Spleen (tissue), 11 donors: ENCODE measurements around the gene UFC1. TPM values are rescaled to one million over a fixed set of nuclear protein-coding genes. Genes with fewer than 3 reads are reported as not detected.

Experiments used
- DNase-seq: peaks from one replicate; pipeline ENCODE4 v3.0.0-alpha.2; 2020
- H3K27ac ChIP-seq, 8 donors: fragments of 200-600 bp; sonication (generic) in 7 of 8; 1 replicate in 4 of 8; 2 replicates in 4 of 8; pipeline versions ENCODE4 v1.5.0 to v1.8.0; 2016 to 2021; ENCODE audit warnings: inconsistent platforms in 4 of 8, mild to moderate bottlenecking in 4 of 8, moderate library complexity in 1 of 8
- H3K27me3 ChIP-seq, 7 donors: fragments of 200-600 bp; sonication (generic) in 6 of 7; replicated peaks in 1 of 7; 1 replicate in 4 of 7; 2 replicates in 3 of 7; pipeline versions ENCODE4 v1.5.0 to v1.8.0; 2016 to 2021; ENCODE audit warnings: inconsistent platforms in 3 of 7, mild to moderate bottlenecking in 1 of 7
- H3K36me3 ChIP-seq, 6 donors: fragments of 200-600 bp; sonication (generic) in 5 of 6; 1 replicate in 4 of 6; 2 replicates in 2 of 6; pipeline versions ENCODE4 v1.5.0 to v1.8.0; 2016 to 2021; ENCODE audit warnings: inconsistent platforms in 2 of 6
- H3K4me1 ChIP-seq, 6 donors: fragments of 200-600 bp; sonication (generic) in 5 of 6; 1 replicate in 3 of 6; 2 replicates in 3 of 6; pipeline versions ENCODE4 v1.5.0 to v1.8.0; 2016 to 2021; ENCODE audit warnings: inconsistent platforms in 3 of 6
- H3K4me3 ChIP-seq, 8 donors: fragments of 200-600 bp; sonication (generic) in 7 of 8; 1 replicate in 4 of 8; 2 replicates in 4 of 8; pipeline versions ENCODE4 v1.5.0 to v1.8.0; 2016 to 2021; ENCODE audit warnings: inconsistent platforms in 4 of 8, mild to moderate bottlenecking in 4 of 8, moderate library complexity in 2 of 8
- H3K9me3 ChIP-seq, 8 donors: fragments of 200-600 bp; sonication (generic) in 7 of 8; 1 replicate in 4 of 8; 2 replicates in 4 of 8; pipeline versions ENCODE4 v1.5.0 to v1.8.0; 2016 to 2021; ENCODE audit warnings: inconsistent platforms in 4 of 8
- CTCF ChIP-seq, 11 experiments: fragments of 200-600 bp in 7 of 11; fragments of 450-650 bp in 4 of 11; sonication (generic) in 4 of 11; IDR thresholded peaks in 8 of 11; conservative IDR thresholded peaks in 3 of 11; 1 replicate in 7 of 11; 2 replicates in 4 of 11; pipeline versions ENCODE4 v1.4.0 to v1.8.0; 2016 to 2021; ENCODE audit warnings: antibody characterized with exemption in 11 of 11, inconsistent platforms in 4 of 11, mild to moderate bottlenecking in 1 of 11
- POLR2A ChIP-seq, 3 donors: fragments of 450-650 bp; IDR thresholded peaks; one replicate each; pipeline ENCODE4 v1.5.1; 2017; ENCODE audit warnings: antibody characterized with exemption in 3 of 3, mild to moderate bottlenecking in 1 of 3
- POLR2AphosphoS5 ChIP-seq, 3 donors: sonication (generic); formaldehyde crosslinking; IDR thresholded peaks; one replicate each; pipeline ENCODE4 v1.5.1; 2017; ENCODE audit warnings: antibody characterized with exemption in 3 of 3
- WGBS, 5 donors: extraction: QIAGEN DNeasy Blood & Tissue Kit in 3 of 5; methylation state at CpG; one replicate each; pipeline versions ENCODE4 v1.1.5 to v1.1.7; 2013 to 2018; 5-methylcytosine and 5-hydroxymethylcytosine counted together
- intact Hi-C: fragments of 100-400 bp; cut with DNase I; formaldehyde crosslinking; loops from one replicate; pipeline ENCODE4 v1.15.0; 2023; ENCODE audit warnings: low total_unique reads
- polyA plus RNA-seq, 3 donors: library from polyadenylated mRNA; stranded (reverse); fragments of 200-250 nt; gene quantifications; one replicate each; pipeline ENCODE4 v1.2.1, GENCODE V29; 2013
- total RNA-seq, 7 donors: library from RNA; depleted of rRNA in 3 of 7; stranded (reverse); fragments of >200 nt in 3 of 7; fragmentation: NEBNext Ultra II Directional in 4 of 7; extraction: Animal tissue kit (Norgen Biotek cat#: 25700) in 4 of 7; gene quantifications; one replicate each; pipeline versions ENCODE4 v1.1.0 to v1.2.1, GENCODE V29; 2016 to 2021
- donor health status: healthy with polysubstance abuse.
- donor health status: DM: no; HTN: no; CAD: no; lungs with moderate emphysema.
- donor health status: DM: no; HTN: no; CAD: no.
- donor health status: Bipolar disorder and iron deficiency.
- donor health status: healthy.
- donor health status: DM: no; HTN: no; CAD: no.
- donor health status: DM: yes; HTN: yes; CAD: no.

The UFC1 gene
- total and polyA plus RNA-seq, 10 donors = 62.8 to 130 (median 74.7) TPM

- no peaks in the 10 kb centered on the region for H3K9me3 ChIP-seq
- H3K27me3 ChIP-seq = no peaks in the 10 kb centered on the region
- H3K4me1 ChIP-seq = peaks cover 28 to 69% (median 52%) of the 10 kb centered on the region in 6 donors
- 1 to 6% (median 3%) methylated on average over 40 to 60 of the region's 60 CpGs for WGBS, 5 donors
- H3K36me3 ChIP-seq = peaks cover 0 to 60% (median 27%) of the 10 kb centered on the region in 6 donors
- peak; percentile 89 to 94 (median 90) for TF ChIP-seq POLR2AphosphoS5 (IDR thresholded peaks at IDR 0.05)
- peak in 2 of 3 donors; percentile 26 to 27 for TF ChIP-seq POLR2A (IDR thresholded peaks at IDR 0.05)
- peak in 3 of 11 experiments; percentile 23 to 34 (median 31) for TF ChIP-seq CTCF (IDR thresholded peaks at IDR 0.05 in 8 of 11, conservative IDR thresholded peaks at IDR 0.05 in 3 of 11)
- intact Hi-C loops = no loop called here
- H3K27ac ChIP-seq = peak within 1 kb of the TSS; percentile 69 to 92 (median 88)
- DNase-seq = peak; percentile 98
- H3K4me3 ChIP-seq = peak within 1 kb of the TSS; percentile 64 to 99 (median 94)
These were observed 5.5 kb downstream of the UFC1 start, which contains the start of gene USP21 for GRCh38 chr1:161159087-161159912. USP21 (plus strand) TSS chr1:161159500; CDS start chr1:161160641, 1,141 bp downstream.

- no peaks in the 10 kb centered on the region for H3K9me3 ChIP-seq
- WGBS, 5 donors = 12 to 40% (median 16%) methylated on average over 6 to 11 of the region's 11 CpGs
- peak overlapping the region; percentile 69 to 92 (median 88) for H3K27ac ChIP-seq
- DNase-seq = no peak
- no peak for TF ChIP-seq CTCF (IDR thresholded peaks at IDR 0.05 in 8 of 11, conservative IDR thresholded peaks at IDR 0.05 in 3 of 11)
- TF ChIP-seq POLR2AphosphoS5 (IDR thresholded peaks at IDR 0.05) = no peak
- no peak for TF ChIP-seq POLR2A (IDR thresholded peaks at IDR 0.05)
- intact Hi-C loops = no loop called here
- peaks cover 0 to 66% (median 31%) of the 10 kb centered on the region in 6 donors for H3K36me3 ChIP-seq
- H3K27me3 ChIP-seq = no peaks in the 10 kb centered on the region
- H3K4me1 ChIP-seq = peaks cover 23 to 67% (median 47%) of the 10 kb centered on the region in 6 donors
- H3K4me3 ChIP-seq = peak overlapping the region; percentile 64 to 99 (median 94)
These were observed 6.1 kb downstream of the UFC1 start for GRCh38 chr1:161159913-161160243.

GRCh38 chr1:161160671-161161145 is 6.9 kb downstream of the UFC1 start:
- peak overlapping the region in 2 of 8 donors; percentile 93 to 96 for H3K4me3 ChIP-seq
- DNase-seq = peak; percentile 81

DNA sequence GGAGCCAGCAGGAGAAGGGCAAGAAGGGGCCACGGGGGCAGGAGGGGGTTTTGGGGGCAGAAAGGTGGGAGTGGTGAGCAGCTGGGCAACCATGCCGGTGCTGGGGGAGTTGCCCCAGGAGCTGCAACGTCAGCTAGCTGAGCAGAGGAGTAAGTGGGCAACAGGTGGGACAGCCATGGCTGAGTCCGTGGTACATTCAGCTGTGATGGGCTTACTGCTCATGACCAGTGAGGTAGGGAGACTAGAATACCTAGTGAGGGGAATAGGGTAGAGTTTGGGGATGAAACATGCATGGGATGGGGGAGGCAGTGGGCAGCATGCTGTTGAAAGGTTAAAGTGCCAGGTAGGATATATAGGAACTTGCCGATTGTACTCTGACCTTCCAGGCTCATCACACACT is 7.9 kb downstream of the UFC1 start:
- H3K4me1 ChIP-seq = peaks cover 22 to 69% (median 48%) of the 10 kb centered on the region in 6 donors
- peak overlapping the region in 1 of 8 donors; percentile 25 for H3K27ac ChIP-seq
- no peak overlapping the region for H3K4me3 ChIP-seq
- TF ChIP-seq POLR2AphosphoS5 (IDR thresholded peaks at IDR 0.05) (no peak), POLR2A (IDR thresholded peaks at IDR 0.05) (no peak), CTCF (IDR thresholded peaks at IDR 0.05 in 8 of 11, conservative IDR thresholded peaks at IDR 0.05 in 3 of 11) (no peak)
- 85 to 93% (median 91%) methylated on average over 5 of the region's 5 CpGs for WGBS, 5 donors
- H3K9me3 ChIP-seq = no peaks in the 10 kb centered on the region
- intact Hi-C loops = no loop called here
- peaks cover 0 to 69% (median 31%) of the 10 kb centered on the region in 6 donors for H3K36me3 ChIP-seq
- H3K27me3 ChIP-seq = no peaks in the 10 kb centered on the region
- DNase-seq = no peak

More at GRCh38 chr1:161160671-161161145, 6.9 kb downstream of the UFC1 start:
- TF ChIP-seq POLR2AphosphoS5 (IDR thresholded peaks at IDR 0.05) (peak in 1 of 3 donors; percentile 12), POLR2A (IDR thresholded peaks at IDR 0.05) (no peak)
- H3K36me3 ChIP-seq = peaks cover 0 to 70% (median 31%) of the 10 kb centered on the region in 6 donors
- no peaks in the 10 kb centered on the region for H3K27me3 ChIP-seq
- no peak overlapping the region for H3K27ac ChIP-seq
- intact Hi-C loops = no loop called here
- no peaks in the 10 kb centered on the region for H3K9me3 ChIP-seq
- WGBS, 5 donors = 95 to 97% (median 96%) methylated on average over 22 of the region's 22 CpGs
- peaks cover 22 to 67% (median 47%) of the 10 kb centered on the region in 6 donors for H3K4me1 ChIP-seq
